Activated CD8-positive, alpha-beta memory T cell treated with anti-CD3 and anti-CD28 coated beads, Interleukin-2, amount 50 U/mL, for 24 hours (primary cell): ENCODE data around the gene TMEM125.

Experiments used
- DNase-seq: peaks from one replicate; pipeline ENCODE4 v3.0.0-alpha.2; 2020; ENCODE audit errors: extremely low read depth

TMEM125 gene

DNA sequence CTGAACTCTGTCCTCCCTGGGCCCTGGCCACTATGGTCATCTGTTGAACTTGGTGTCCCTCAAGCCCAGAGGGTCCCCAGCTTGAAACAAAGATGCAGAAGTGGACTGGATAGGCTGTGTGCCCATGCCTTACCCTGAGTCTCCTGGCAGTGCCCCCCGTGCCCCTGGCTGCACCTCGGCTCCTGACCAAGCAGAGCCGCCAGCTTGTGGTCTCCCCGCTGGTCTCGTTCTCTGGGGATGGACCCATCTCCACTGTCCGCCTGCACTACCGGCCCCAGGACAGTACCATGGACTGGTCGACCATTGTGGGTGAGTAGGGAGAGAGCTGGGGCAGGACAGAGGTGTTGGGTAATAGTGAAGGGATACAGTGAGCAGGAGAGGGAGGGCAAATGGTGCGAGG lies 41.7 kb downstream of the TMEM125 start:
- DNase-seq = no peak

DNA sequence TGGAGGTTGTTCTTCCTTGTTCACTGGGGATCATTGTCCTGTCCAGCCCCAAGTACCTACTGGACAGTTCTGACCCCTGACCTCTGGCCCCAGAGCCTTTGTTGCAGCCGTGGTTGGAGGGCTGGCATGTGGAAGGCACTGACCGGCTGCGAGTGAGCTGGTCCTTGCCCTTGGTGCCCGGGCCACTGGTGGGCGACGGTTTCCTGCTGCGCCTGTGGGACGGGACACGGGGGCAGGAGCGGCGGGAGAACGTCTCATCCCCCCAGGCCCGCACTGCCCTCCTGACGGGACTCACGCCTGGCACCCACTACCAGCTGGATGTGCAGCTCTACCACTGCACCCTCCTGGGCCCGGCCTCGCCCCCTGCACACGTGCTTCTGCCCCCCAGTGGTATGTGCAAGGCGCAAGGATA lies 42.4 kb downstream of the TMEM125 start:
- no peak for DNase-seq

DNA sequence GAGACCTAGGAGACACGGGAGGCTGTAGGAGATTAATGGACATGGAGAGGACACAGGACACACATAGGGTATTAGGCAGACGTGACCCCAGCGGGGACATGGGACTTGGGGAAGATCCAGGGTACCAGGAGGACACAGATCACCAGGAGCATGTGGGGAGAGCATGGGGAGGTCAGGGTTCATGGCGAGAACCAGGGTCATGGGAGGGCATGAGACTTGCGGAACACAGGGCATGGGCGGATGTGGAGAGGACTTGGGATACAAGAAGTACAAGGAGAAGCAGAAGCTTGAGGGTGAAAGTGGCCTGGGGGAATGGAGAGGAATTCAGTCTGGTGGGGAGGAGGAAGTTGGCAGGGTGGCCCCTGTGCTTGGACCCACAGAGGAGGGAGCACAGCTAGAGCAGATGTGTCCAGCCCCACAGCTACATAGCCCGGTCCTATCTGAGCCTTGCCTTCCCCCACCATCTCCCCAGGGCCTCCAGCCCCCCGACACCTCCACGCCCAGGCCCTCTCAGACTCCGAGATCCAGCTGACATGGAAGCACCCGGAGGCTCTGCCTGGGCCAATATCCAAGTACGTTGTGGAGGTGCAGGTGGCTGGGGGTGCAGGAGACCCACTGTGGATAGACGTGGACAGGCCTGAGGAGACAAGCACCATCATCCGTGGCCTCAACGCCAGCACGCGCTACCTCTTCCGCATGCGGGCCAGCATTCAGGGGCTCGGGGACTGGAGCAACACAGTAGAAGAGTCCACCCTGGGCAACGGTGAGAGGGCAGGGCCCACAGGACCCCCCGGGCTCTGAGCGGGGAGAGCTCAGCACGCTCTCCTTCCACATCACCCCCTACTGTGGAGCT lies 43.1 kb downstream of the TMEM125 start:
- DNase-seq = no peak

- no peak for DNase-seq
Observed at GRCh38 chr1:43313771-43314170, 44.0 kb downstream of the TMEM125 start.

- DNase-seq = no peak
Observed at GRCh38 chr1:43314233-43314632, 44.5 kb downstream of the TMEM125 start.

DNA sequence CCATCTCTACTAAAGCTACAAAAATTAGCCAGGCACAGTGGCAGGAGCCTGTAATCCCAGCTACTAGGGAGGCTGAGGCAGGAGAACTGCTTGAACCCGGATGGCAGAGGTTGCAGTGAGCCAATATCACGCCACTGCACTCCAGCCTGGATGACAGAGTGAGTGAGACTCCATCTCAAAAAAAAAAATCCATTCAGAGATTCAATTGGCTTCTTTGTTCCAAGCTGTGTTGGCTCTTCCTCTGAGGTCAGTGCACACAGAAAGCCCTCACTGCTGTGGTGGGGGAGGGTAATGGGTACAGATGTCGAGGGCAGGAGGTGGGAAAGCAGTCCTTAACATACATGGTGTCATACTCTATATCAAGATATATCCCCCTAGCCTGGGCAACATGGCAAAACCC lies 45.7 kb downstream of the TMEM125 start:
- DNase-seq = no peak

DNA sequence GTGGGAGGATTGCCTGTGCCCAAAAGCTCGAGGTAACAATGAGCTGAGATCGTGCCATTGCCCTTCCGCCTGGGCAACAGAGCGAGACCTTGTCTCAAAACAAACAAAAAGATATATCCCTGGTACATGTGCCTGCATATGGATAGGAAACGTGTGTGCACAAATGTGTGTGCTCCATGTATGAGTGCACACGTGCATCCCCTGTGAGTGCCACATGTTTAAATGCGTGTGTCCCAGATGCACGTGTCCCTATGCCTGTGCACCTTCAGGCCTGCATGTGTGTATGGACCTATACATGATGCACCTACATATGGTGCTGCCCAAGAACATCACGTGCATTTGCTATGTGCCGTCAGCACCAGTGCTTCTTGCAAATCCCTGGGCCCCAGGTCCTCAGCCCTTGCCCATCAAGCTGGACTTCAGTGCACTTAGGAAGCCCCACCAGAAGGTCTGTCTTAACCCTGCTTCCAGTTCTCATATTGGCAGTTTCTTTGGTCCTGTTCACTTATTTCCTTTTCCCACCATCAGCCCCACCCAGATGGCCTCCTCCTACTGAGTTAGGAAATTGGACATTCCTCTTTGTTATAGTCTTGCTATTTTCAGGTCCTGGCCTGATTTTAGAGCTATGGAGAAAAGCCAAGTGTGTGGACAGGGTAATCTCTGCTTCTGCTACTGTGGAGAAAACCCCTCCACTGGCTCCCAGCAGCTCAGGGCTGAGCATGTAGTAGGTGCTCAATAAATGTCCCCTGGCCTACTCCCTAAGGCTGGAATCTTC lies 46.4 kb downstream of the TMEM125 start:
- no peak for DNase-seq

DNA sequence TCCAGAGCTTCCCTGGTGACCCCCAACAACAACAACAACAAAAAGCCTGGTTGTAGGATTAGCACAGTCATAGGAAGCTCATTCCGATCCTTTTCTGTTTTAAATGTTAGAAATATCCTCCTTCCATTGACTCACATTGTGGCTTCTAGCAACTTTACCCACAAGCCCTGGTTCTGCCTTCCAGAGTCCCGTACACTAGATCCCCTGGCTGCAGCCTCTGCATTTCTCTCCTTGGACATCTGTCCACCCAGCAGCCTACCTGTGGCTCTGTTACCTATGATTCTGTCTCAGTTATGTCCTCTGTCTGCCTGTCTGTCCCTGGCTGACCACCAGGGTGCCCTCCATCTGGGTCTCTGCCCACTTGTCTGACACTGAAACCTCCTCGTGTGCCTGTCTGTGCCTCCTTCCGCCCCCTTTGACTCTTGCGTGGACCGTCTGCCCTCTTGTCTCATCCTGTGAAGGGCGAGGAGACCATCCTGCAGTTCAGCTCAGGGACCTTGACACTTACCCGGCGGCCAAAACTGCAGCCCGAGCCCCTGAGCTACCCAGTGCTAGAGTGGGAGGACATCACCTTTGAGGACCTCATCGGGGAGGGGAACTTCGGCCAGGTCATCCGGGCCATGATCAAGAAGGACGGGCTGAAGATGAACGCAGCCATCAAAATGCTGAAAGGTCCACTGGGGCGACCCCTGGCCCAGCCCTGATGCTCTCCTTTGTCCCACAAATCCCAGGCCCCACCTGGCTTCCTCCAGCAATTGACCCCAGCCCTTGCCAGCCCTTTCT lies 47.1 kb downstream of the TMEM125 start:
- no peak for DNase-seq

GRCh38 chr1:43317817-43318471 lies 48.2 kb downstream of the TMEM125 start:
- no peak for DNase-seq

GRCh38 chr1:43318831-43319230 lies 49.0 kb downstream of the TMEM125 start:
- DNase-seq = no peak

DNA sequence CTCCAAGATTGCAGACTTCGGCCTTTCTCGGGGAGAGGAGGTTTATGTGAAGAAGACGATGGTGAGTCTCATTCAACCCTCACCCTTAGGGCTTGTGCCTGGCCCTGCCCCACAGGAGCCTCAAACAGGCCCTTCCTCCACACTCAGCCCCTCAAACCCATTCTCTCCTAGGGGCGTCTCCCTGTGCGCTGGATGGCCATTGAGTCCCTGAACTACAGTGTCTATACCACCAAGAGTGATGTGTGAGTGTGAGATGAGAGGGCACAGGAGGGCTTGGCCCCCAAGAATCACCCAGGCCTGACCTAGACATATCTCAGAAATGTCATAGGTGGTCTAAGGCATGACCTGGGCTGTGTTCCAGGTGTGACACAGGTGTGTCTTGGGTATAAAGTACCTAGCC lies 49.5 kb downstream of the TMEM125 start:
- DNase-seq = no peak

DNA sequence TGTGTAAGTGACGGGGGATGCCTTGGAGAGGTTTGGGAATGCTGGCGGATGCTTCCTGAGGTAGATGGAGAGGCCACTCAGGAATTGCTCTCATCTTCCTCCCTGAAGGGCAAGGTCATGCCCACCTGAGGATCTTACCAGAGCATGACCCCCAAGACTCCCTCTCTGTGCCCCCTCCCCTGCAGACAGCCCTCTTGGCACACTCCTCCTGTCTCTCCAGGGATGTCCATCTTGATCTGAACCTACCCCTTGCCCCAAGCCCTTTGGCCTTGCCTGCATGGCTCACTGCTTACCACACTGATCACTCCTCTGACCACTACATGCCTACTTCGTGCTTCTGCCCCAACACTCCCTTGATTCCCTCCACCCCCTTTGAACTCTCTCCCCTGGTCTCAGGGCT lies 50.0 kb downstream of the TMEM125 start:
- DNase-seq = no peak

GRCh38 chr1:43321331-43321891 lies 51.6 kb downstream of the TMEM125 start:
- DNase-seq = no peak

GRCh38 chr1:43322506-43322905 lies 52.7 kb downstream of the TMEM125 start:
- no peak for DNase-seq
